Stimulated activated naive CD8-positive, alpha-beta T cell treated with anti-CD3 and anti-CD28 coated beads, Interleukin-15, Interleukin-2, amounts not matched to agents 100 U/mL and 50 U/mL, for 24 hours (primary cell): ENCODE results near the gene PLA2G12B.
"Not testable (repeated sequence)": the region's sequence is repeated elsewhere in the genome, so short reads cannot be mapped to it uniquely, and the experiment has no call there.

Source experiments
- ATAC-seq: fragments of 150-1000 bp; cut with Tn5 transposase; one replicate; pipeline ENCODE4 v1.10.0; 2021
- DNase-seq: peaks from one replicate; pipeline ENCODE4 v3.0.0; 2021

Gene PLA2G12B, protein sequence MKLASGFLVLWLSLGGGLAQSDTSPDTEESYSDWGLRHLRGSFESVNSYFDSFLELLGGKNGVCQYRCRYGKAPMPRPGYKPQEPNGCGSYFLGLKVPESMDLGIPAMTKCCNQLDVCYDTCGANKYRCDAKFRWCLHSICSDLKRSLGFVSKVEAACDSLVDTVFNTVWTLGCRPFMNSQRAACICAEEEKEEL

DNA sequence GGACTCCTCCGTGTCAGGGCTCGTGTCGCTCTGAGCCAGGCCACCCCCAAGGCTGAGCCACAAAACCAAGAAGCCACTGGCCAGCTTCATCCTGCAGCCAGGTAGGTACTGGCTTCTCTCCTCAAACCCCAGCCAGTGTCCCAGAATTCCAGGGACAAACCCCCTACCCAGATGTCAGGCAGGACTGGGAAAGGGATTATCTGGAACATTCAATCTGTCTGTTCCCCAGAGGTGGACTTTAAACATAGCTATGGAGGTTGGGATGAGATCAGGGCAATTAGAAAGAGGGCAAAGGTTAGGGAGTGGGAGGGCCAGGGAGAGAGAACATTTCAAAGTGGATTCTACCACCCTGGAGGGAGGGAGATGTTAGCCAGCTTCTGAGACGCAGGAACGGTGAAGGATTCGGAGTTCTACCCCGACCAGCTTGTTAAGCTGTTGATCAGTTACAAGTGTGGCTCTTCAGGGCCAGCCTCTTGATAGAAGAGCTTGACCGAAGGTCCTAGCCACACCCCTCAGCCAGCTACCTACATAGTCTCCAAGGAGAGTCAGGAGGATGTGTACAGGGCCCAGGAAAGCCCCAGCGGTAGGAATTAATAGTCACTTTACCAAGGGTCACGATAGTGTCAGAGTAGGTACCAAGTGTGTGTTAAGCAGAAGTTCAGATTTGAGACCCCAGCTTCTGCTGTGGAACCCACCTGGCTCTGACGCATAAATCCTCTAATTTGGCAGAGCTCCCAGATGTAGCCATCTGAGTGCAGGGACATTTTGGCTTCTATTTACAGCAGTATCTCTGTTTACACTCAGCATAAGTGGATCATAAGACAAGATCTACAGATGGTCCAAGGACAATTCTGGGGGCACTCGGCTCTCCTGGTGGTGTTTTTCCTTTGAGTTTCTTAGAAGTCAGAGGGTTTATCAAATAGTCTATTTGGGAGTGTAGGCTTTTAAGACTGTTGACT is at the start of gene PLA2G12B:
PLA2G12B (minus strand) TSS at position 211 of the 959 bp plus-strand sequence; CDS start at position 90, 121 bp downstream.
- ATAC-seq (no peak), DNase-seq (no peak)

DNA sequence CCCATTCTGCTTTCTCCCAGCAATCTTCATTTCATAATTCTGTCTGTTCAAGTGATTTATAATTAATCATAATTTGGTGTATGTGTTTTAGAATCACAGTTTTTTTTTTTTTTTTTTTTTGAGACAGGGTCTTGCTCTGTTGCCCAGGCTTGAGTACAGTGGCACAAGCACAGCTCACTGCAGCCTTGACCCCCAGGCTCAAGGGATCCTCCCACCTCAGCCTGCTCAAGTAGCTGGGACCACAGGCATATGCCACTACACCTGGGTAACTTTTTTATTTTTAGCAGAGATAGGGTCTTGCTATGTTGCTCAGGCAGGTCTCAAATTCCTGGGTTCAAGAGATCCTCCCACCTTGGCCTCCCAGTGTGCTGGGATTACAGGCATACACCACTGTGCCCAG is 49.2 kb upstream of the PLA2G12B start:
- no peak for DNase-seq

DNA sequence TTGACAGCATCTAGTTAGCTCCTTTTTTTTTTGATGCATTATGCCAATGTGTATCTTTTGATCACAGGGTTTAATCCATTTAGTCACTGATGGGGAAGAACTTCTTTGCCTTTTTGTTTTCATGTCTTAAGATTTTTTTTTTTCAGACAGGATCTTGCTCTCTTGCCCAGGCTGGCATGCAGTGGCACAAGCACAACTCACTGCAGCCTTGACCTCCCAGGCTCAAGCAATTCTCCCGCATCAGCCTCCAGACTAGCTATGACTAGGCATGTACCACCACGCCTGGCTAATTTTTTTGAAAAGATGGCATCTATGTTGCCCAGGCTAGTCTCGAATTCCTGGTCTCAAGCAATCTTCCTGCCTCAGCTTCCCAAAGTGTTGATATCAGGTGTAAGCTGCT is 46.4 kb upstream of the PLA2G12B start:
- DNase-seq, result no peak
- no peak for ATAC-seq

More for the DNA sequence above, 49.2 kb upstream of the PLA2G12B start:
- ATAC-seq, result no peak

DNA sequence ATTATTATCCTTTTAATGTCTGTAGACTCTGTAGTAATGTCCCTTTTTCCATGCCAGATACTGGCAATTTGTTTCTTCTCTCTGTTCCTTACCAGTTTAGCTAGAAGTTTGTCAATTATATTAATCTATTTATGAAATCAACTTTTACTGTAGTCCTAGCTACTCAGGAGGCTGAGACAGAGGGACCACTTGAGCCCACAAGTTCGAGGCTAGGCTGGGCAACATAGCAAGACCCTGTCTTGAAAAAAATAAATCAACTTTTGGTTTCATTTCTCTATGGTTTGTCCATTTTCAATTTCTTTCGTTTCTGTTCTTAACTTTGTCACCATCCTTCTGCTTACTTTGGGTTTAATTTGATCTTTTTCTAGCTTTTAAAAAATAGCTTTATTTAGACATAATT is 42.5 kb upstream of the PLA2G12B start:
- DNase-seq (no peak), ATAC-seq (no peak)

DNA sequence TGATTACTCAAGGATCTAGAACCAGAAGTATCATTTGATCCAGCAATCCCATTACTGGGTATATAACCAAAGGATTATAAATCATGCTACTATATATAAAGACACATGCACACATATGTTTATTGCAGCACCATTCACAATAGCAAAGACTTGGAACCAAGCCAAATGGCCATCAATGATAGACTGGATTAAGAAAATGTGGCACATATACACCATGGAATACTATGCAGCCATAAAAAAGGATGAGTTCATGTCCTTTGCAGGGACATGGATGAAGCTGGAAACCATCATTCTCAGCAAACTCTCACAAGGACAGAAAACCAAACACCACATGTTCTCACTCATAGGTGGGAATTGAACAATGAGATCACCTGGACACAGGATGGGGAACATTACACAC is 40.9 kb upstream of the PLA2G12B start:
- not testable (repeated sequence) for DNase-seq, ATAC-seq

DNA sequence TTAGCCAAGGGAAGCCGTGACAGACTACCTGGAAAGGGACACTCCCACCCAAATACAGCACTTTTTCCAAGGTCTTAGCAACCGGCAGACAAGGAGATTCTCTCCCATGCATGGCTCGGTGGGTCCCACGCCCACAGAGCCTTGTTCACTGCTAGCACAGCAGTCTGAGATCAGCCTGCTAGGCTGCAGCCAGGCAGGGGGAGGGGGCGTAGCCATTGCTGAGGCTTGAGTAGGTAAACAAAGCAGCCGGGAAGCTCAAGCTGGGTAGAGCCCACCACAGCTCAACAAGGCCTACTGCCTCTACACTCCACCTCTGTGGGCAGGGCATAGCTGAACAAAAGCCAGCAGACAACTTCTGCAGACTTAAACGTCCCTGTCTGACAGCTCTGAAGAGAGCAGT is 35.2 kb upstream of the PLA2G12B start:
- DNase-seq, ATAC-seq: not testable (repeated sequence)

DNA sequence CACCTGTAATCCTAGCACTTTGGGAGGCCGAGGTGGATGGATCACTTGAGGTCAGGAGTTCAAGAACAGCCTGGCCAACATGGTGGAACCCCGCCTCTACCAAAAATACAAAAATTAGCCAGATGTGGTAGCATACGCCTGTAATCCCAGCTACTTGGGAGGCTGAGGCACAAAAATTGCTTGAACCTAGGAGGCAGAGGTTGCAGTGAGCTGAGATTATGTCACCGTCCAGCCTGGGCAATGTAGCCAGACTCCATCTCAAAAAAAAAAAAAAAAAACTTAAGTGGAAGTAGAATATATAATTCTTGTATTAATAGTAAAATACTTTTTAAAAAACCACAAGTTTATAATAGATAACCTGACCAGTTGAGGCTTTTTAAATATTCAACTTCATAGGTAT is 30.0 kb upstream of the PLA2G12B start:
- not testable (repeated sequence) for ATAC-seq, DNase-seq

DNA sequence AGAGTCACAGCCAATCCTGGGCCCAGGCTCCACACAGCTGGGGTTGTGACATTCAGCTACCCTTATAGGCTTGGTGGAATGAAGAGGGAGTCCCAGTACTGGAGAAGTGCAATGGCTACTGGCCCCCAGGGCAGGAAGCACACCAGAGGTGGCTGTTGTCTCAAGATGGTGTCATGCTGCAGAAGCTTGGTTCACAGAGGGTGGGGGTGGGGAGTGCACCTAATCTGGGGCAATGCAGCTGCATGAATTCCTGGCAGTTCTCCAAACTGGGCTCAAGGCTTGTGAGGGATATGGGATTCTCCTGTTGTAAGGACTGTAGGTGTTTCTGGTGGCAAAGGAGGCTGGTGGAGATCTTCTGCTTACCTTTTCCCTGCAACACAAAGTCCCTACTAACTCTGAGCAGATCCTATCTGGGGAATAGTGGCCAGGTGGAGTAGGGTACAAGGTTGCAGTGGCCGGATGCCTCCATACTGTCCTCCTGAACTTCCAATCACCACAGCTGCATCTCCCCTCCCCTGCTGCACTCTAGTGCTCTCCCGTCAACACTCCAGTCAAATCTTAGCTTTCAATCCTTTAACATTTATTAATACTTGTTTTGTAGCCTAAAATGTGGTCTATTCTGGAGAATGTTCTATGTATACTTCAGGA is 27.4 kb upstream of the PLA2G12B start:
- no peak for DNase-seq
- no peak for ATAC-seq

DNA sequence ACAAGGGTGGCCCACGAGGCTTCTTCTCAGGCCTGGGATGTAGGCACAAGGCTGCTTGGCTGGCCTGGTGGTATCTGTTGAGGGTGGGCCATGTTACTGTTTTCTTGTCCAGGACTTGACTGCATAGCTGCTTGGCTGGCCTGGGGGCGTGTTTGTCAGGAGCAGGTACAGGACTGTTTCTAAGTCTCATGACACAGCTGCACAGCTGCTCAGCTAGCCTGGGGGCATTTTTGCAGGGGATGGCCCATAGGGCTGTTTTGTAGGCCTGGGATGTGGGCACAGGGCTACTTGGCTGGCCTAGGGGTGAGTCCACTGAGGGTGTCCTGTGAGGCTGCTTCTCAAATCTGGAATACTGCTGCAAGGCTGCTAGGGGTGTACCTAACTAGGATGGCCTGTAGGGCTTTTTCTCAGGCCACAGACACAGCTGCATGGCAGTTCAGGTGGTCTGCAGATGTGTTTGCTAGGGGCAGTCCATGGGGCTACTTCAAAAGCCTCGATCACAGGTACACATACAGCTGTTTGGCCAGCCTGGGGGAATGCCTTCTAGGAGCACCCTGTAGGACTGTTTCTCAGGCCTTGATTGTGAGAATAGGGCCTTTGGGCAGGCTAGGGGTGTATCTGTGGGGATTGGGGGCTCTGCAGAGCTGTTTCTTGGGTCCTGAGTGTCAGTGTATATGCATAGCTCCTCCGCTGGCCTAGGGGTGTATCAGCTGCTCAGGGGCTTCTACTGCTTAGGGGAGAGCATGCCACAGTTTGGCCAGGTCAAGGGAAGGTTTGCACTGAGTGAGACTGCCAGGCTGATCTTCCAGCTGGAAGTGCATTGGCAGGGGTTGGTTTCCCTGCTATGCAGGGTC is 26.6 kb upstream of the PLA2G12B start:
- DNase-seq (no peak), ATAC-seq (no peak)

DNA sequence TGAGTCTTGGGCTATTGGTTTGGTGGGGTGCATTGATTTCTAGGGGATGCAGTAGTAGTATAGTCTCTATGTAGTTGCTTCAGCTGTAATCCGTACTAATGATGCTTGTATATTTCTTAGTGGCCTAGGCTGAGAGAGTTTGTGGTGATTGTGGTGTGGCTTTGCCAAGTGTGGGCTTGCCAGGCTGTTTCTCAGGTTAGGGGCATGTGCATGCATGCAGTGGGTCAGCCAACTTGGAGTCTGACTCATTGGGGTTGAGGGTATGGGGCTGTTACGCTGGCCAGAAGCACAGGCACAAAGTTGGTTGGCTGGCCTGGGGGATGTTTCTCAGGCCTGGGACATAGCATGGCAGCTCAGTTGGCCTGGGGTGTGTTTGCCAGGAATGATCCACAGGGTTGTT is 25.7 kb upstream of the PLA2G12B start:
- DNase-seq (no peak), ATAC-seq (no peak)

DNA sequence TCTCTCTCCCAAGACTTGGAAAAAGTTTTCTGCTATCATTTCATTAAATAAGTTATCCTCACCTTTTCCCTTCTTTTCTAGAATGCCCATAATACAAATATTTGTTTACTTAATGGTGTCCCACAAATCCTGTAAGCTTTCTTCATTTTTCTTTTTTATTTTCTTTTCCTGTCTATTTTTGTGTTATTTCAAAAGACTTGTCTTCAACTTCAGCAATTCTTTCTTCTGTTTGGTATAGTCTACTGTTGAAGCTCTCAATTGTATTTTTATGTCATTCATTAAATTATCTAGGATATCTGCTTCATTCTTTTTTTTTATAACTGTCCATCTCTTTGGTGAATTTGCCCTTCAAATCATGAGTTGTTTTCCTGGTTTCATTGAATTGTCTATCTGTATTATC is 25.1 kb upstream of the PLA2G12B start:
- ATAC-seq (no peak), DNase-seq (no peak)

DNA sequence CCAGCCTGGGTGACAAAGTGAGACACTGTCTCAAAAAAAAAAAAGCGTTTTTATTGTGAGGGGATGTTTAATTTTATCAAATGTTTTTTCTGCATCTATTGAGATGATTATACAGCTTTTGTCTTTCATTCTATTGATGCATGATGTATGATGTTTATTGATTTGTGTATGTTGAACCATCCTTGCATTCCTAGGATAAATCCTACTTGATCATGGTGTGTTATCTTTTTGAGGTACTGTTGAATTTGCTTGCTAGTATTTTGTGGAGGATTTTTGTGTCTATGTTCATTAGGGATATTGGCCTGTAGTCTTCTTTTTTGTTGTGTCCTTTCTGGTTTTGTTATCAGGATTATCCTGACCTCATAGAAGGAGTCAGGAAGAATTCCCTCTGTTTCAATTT is 22.3 kb upstream of the PLA2G12B start:
- DNase-seq (no peak), ATAC-seq (no peak)

DNA sequence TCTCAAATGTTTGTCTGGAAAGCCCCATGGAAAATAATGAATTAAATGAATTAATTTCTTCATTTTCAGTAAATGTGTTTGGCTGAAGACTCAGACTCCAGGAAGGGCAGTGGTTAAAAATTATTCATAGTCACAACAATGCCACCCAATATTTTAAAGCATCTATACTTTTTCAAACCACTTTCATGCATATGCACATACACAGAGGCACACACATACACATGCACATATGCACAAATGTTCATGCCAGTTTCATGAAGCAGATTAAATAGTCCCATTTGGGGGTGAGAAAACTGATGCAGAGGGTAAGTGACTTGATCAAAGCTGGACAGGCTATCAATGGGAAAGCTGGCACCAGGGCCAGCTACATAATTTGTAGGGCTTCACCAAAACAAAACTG is 1.4 kb upstream of the PLA2G12B start:
- DNase-seq (no peak), ATAC-seq (no peak)

DNA sequence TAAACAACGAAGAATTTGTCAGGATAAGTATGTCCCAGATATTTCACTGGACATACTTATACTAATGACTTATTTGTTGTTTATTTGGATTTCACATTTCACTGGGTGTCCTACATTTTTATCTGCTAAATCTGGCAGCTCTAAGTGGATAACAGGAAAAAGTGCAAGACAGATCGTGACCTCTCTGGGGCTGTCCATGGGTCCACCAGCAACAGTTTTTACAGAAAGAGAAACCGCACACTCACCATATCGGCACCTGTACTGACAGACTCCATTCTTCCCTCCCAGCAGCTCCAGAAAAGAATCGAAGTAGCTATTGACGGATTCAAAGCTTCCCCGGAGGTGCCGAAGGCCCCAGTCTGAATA is 393 bp downstream of the PLA2G12B start:
- DNase-seq, result no peak

DNA sequence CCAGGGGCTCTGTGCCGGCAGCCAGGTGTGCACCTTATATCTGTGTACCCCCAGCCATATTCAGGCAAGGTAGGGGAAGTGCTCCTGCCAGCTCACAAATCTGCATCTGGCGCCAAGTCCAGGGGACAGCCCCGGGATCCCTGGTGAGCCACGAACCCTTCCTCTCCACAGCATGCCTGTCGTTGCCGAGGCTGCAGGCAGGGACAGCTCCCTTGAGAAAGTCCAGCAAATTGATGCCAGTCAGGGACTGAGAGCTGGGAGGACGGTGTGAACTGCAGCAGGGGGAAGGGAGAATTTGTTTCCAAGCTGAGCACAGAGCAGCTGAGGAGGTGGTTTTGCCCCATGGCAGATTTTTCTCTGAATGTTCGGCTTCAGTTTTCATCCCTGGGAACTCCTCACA is 919 bp downstream of the PLA2G12B start:
- no peak for ATAC-seq
- DNase-seq, result no peak

More for the DNA sequence above, 393 bp downstream of the PLA2G12B start:
- ATAC-seq, result no peak

DNA sequence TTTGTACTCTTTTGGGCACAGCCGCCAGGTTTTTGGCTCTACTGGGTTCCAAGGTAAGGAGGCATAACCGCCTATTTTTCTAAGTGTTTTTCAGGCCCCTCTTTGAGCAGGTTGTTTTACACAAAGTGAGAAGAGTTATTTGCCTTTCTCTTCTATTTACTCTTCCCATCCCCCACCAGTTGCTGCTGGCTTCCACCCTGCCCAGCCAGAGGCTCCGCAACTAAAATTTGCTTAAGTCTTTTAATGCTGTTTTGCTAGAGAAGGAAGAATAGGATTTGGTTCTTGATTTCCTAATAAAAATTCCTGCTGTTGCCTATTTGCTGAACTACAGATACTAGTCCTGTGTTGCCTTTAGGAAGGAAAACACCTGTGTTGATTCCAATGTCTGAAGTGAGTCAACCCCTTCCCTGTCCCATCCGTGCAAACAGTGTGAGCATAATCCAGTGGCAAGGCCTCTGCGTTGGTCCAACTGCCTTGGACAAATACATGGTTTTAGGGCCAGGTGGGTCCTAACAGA is 1.9 kb downstream of the PLA2G12B start:
- no peak for DNase-seq
- ATAC-seq, result no peak

DNA sequence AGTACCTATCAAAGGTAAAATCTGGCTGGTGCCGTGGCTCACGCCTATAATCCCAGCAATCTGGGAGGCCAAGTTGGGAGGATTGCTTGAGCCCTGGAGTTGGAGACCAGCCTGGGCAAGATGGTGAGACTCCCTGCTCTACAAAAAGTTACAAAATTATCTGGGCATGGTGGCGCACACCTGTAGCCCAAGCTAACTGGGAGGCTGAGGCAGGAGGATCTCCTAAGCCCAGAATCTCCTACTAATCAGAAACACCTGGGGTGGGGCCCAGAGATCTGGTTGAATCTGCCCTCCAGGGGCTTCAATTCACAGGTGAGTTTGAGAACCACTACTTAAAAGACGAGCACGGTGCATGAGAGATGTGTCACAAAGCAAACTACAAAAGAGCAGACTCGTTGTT is 2.4 kb downstream of the PLA2G12B start:
- DNase-seq (no peak), ATAC-seq (no peak)

DNA sequence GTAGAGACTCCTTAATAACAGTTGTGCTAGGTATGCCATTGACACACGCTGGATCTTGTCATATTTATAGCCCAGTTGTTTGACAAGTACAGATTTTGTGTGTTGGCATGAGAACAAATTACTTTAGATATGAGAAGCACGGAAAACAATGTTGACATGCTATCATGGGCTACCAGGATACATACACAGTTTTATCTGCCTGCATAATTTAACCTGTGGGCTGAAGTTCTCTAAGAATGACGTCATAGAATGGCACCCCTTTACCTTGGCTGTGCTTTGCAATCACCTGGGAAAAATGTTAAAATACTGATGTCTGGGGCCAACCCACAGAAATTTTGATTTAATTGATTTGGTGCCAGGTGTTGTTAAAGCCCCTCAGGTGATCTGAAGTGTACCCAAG is 2.8 kb downstream of the PLA2G12B start:
- no peak for ATAC-seq

DNA sequence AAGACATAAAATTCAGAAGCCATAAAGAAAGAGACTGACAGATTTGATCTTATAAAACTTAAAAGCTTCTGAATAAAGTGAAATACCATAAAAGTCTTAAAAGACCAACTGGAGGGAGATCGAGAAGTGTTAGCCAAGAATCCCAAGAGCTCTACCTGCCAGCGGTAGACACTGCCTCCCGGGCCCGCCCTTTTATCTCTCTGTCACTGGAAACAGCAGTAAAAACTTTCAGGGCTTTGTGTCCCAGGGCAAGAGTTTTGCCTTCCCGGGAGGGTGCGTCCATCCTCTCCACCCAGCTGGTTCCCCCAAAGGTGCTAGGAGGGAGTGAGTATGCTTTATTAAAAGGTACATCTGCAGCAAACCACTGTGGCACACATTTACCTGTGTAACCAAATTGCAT is 5.8 kb downstream of the PLA2G12B start:
- no peak for ATAC-seq
- DNase-seq, result no peak

More for the DNA sequence above, 2.8 kb downstream of the PLA2G12B start:
- no peak for DNase-seq

DNA sequence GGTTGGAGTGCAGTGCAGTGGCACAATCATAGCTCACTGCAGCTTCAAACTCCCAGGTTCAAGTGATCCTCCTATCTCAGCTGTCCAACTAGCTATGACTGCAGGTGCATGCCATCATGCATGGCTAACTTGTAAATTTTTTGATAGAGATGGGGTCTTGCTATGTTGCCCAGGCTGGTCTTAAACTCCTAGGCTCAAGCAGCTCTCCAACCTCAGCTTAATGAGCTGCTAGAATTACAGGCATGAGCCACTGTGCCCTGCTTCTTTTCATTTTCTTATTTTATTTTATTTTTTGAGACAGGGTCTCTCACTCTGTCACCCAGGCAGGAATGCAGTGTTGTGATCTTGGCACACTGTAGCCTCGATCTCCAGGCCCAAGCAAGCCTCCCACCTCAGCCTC is 7.6 kb downstream of the PLA2G12B start:
- no peak for ATAC-seq
- no peak for DNase-seq

DNA sequence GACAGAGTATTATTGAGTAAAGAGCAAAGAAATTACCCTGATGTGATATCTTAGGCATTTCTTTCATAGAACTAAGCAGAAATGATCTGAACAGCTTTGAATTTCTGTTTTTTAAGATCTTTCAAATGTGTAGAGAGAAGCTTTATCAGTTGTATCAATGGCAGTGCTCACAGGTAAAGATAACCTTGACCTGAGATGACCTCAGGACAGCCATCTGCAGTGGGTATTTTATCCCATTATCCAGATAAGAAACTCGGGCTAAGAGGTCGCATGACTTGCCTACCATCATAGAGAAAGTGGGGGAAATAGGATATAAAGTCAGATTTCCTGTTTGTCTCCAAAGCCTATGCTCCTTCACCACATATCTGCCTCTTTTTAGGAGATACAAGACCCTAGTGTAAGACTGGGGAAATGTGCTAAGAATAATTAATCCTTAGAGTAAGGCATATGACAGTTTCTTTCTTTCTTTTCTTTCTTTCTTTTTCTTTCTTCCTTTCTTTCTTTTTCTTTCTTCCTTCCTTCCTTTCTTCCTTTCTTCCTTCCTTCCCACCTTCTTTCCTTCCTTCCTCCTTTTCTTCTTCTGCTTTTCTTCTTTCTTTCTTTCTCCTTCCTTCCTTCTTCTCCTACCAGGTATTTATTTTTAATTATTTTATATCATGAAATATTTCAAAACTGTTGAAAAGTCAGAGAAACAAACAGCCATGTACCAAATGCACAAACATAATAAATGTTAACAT is 10.9 kb downstream of the PLA2G12B start:
- ATAC-seq (no peak), DNase-seq (no peak)
